GM18873 (cell line): ENCODE data around the gene STARD8.
"Not testable (repeated sequence)": the region's sequence is repeated elsewhere in the genome, so short reads cannot be mapped to it uniquely, and the experiment has no call there.

Source experiments
- ATAC-seq: cut with Tn5 transposase; IDR thresholded peaks from one replicate; pipeline ENCODE4 v1.9.1; 2021; ENCODE audit warnings: mild to moderate bottlenecking, moderate library complexity, moderate number of reproducible peaks; ENCODE audit not compliant: unreplicated experiment, low FRiP score

STARD8 gene

GRCh38 chrX:68688931-68689330 is 41.5 kb downstream of the STARD8 start:
- not testable (repeated sequence) for ATAC-seq

DNA sequence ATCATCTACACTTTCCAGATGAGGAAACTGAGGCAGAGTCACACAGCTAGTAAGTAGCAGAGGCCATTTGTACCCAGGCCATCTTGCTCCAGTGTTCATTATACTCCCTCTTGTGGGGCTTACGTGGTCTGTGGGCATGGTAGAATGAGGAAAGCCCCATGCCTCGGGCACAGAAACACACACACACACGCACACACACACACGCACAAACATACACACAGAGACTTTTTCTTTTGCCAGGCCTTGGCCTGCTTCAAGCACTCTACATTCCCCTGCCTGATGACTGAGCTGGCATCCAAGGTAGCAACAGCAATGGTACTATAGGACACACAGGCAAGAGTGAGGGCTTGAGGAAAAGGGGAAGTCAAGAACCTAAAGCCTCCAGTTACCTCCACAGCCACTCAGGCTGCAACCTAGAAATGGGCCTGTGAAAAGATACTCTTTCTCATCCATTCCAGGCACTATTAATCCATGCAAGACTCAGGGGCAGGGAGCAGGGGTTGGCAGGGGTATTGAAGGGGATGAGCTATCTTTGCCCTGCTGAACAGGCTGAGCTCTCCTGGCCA is 43.6 kb downstream of the STARD8 start:
- no peak for ATAC-seq

DNA sequence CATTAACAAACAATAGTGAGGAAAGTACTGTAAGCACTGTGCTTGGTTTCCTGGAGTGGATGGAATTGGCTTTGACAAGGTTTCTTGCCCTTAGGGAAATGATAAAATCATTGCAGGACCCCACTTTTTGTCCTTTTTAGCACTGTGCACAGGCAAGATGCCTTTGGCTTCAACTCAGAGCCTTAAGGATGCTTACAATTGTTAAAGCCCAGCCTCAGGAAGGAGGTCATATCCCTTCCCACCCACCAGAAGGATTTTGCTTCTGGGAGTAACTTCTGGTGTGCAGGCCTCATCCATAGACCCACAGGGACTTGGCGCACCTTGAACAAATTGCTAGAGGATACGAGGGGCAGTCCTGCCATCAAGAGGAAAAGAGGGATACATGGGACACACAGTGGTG is 44.5 kb downstream of the STARD8 start:
- no peak for ATAC-seq

- no peak for ATAC-seq
These were observed 45.2 kb downstream of the STARD8 start for GRCh38 chrX:68692651-68693050.

GRCh38 chrX:68693481-68694434 is 46.3 kb downstream of the STARD8 start:
- no peak for ATAC-seq

GRCh38 chrX:68694435-68695205 is 47.2 kb downstream of the STARD8 start:
- ATAC-seq: no peak

DNA sequence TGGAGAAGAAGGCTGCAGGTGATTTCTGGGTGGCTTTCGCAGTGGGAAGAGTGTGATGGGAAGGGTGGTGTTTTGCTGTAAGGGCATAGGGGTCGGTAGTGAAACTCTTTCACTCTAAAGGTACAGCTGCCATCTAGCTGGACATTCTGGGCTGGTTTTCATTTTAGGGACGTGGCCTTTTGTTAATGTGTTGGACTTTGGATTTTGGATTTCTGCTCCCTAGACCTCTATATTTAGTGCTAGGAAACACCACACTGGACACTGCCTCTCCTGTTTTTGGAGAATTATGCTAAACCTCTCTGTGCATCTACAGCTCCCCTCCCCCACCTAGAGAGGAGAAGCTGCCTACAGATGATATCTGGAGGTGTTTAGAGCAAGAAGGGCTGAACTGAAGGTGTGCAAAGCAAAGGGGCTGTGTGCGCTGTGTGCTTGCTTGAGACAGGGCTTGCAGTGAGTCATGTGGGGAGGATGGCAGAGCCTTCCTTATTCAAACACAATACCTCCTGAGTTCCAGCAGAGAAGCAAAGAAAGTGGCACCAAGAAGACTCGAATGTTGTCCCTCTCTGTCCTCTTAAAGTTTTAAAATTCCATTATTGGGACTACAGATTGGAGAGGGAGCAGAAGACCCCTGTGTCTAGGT is 47.9 kb downstream of the STARD8 start:
- ATAC-seq: no peak

DNA sequence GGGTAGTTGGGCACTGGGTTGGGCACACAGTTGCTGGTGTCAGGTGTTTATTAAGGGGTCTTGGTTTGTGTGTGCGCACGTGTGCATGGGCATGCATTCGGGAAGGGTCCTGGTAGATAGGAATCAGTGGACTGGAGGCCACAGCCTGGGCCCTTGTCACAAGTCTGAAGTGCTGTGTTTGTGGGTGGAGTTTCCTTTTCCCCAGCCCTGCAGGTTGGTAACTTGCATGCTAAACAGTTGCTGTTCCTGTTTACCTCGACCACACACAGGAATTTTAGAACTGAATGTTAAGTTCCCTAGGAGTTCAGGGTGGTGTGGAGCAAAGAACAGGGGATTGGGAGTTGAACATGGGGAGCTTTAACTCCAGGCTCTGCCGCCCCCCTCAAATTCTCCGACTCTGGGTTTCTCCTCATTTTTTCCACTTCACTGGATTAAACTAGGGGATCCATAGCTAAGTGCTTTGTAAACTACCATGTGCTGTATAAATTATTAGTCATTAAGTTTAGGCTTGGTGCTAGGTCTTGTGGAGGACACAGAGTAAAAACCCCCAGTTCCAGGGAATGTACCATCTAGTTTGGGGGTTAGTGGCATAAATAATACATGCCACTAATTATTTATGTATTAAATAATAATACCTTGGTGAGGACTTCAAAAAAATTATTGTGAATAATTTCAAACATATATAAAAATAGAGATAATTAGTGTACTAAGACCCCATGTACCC is 49.0 kb downstream of the STARD8 start:
- no peak for ATAC-seq

- ATAC-seq: no peak
These were observed 49.6 kb downstream of the STARD8 start for GRCh38 chrX:68697036-68697435.

DNA sequence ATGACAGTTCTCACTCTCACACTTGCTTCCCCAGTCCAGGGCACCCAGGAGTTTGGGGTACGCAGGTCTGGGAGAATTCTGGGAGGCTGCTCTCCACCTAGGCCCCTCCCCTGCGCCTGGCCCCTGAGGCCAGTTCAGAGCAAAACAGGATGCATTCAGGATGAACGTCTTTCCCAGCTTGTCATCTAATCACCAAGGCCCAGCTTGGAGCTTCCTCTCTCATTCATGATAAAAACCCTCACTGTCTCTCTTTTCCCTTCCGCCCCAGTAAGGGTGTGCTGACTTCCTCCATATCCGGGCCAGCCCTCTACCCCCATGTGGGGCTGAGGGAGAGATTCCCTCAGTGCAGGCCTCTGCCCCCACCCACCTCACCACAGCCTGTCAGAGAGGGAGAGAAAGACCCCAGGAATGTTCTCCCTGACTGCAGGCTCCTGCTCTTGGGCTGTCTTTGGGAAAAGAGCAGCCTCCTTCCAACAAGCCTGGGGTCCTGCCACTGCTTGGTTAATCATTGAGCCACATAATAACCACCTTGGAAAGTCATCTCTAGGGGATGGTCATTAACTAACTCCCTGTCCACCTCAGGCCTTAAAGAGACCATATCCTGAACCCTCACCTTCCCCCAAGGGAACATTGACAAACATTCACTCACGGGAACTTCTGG is 50.1 kb downstream of the STARD8 start:
- ATAC-seq: no peak

DNA sequence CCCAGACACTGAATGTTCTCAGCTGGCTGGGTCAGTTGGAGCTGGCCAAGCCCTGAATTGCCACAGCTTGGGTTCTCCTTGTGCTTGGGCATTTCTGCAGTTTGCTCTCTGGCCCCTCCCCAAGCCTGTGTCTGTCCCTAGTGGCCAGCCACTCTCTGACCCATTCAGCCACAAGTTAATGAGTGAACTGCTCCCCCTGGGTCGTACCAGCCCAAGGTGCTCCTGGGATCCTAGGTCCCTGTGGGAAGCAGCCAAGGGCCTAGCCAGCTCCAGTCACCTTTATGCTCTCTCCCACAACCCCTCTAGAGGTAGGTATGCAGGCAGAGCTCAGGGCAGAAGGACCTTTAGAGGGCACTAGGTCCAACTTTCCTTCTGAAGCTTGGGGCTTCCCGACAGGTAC is 51.5 kb downstream of the STARD8 start:
- no peak for ATAC-seq

DNA sequence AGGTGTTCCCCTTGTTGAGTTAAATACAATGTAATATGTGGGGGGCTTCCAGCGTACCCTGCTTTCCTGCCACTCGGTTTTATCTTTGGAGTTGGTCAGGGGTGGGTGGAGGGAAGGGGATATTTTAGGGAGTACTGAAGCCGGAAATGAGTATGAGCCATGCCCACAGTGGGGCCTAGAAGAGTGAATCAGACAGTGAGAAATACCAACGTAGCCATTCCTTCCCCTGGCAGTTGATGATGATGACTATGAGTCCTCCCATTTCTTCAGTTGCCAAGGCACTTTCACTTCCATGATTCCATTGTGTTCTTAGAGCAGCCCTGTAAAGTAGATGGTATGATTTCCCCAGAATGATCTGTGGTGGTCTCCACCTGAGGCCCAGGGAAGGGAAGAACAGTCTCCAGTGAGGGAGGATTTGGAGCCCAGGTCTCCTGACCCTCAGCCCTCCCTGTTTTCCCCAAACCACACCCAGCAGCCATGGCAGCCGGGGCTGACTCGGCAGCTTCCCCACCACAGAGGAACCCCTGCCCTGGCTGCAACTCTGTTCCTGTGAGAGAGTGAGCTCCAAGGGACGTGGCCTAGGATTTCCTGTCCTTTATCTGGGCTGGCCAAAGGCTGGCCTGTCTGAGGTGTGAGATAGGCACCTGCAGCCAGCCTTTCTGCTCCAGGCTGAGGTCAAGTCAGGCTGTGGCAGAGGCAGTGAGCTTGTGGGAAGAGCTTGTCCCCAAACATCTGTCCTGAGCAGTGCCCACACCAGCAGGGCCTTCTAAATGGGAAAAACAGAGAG is 52.7 kb downstream of the STARD8 start:
- no peak for ATAC-seq

GRCh38 chrX:68703369-68703768 is 55.9 kb downstream of the STARD8 start:
- ATAC-seq: no peak

DNA sequence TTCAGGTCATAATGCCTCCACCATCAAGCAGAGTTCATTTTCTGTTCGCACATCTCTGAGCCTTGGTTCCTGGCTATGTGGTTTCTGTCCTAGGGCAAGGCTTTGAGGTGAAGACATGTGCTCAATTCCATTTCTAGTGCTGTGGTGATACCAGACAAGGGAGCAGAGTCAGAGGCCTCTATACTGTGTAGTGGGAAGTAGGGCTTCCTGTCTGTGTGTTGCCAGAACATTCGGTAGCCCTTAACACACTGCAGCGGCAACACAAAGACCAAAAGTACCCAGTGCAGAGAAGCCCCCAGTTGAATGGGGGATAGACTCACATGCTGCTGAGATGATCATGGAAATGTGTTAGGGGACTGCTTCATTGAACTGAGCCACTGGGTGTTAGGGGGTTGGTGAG is 56.4 kb downstream of the STARD8 start:
- no peak for ATAC-seq

DNA sequence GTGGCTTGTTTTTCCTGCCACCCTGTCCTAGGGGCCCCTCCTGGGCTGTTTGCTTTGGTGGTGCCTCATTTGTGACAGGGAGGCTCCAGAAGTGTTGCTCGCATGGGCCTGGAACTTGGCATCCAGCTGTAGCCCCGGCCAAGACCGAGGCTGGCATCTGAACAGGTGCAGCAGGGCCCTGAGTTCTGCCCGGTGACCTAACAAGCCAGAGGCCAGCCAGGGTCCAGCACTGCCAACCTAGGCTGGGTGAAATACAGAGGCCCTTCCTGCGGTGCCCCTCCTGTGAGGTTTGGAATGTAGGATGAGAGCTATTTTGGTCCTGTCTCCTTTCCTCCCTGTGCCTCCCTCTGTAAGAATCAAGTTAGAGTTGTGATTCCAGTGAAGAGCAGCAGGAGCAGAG is 58.5 kb downstream of the STARD8 start:
- no peak for ATAC-seq

- ATAC-seq: no peak
These were observed 61.2 kb downstream of the STARD8 start for GRCh38 chrX:68708503-68709290.

DNA sequence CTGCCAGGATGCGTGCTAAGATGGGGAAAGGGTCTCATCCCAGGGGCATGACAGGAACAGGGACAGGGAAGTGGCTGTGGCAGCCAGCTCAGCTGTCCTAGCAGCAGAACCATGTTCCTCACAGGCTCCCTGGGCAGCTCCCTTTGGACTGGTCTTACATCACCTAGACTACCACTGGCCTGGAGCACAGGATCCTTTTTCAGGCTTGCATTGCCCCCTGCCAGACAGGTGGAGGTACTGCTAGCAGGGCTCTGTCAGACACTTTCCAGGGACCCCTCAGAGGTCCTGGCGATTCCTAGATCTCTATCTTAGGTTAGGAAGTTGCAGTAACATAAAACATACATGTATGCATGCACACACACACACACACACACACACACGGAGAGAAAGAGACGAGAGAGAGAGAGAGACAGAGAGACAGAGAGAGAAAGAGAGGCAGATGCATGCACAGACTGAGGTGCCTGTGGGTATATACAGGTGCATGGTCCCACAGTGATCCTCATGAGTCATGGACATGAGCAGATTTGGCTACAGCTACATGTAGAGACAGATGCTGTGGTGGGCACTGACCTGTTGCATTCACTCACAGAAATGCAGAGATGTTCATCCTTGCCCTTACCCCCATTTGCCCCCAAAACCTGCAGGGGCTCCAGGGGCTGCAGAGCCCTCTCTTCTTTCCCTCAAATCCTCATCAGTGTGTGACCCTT is 63.6 kb downstream of the STARD8 start:
- ATAC-seq: no peak
